Measurements from ENCODE around the gene STAM2.

STAM2 gene

DNA sequence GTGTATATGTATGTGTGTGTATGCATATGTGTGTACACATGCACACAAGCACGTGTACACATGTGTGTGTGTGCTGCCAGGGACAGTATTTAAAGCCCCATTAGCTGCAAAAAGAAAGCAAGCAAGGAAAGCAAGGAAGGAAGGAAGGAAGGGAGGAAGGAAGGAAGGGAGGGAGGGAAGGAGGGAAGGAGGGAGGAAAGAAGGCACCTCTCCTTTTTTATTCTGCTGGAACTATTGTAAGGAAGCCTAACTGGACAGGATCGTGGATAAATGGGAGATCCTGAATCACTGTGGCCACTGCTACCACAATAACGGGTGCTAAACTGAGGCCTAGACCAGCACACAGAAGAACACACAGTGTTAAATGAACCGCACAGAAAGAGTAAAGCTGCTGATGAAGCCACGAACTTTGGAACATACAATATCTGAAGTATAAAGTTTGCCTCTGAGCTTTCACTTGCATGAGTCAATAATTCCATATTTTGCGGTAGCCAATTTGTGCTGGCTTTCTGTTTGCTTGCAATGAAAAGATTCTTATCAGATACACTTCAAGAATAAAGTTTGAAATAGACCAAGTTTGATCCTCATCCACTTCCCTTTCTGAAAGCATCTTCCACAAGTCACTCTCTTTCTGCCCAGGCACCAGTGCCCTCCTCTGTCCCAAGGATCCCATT is 92.2 kb downstream of the STAM2 start:
- Histone ChIP-seq H3K4me3 (replicated peaks; ENCODE audit: insufficient read depth, low read length) (no peak overlapping the region), H3K27me3 (ENCODE audit: insufficient read depth, poor library complexity, severe bottlenecking) (no peaks in the 10 kb centered on the region), H3K27ac (replicated peaks) (no peak overlapping the region)
- TF ChIP-seq POLR2AphosphoS5 (IDR thresholded peaks at IDR 0.05; ENCODE audit: low read depth): no peak
- TF ChIP-seq GABPA (IDR thresholded peaks at IDR 0.05; ENCODE audit: low read depth): no peak
- TF ChIP-seq REST (IDR thresholded peaks at IDR 0.05; ENCODE audit: insufficient replicate concordance, low read depth): no peak
- TF ChIP-seq SPI1 (IDR thresholded peaks at IDR 0.05; ENCODE audit: borderline replicate concordance, low read depth): no peak
- TF ChIP-seq, protein P1, sequence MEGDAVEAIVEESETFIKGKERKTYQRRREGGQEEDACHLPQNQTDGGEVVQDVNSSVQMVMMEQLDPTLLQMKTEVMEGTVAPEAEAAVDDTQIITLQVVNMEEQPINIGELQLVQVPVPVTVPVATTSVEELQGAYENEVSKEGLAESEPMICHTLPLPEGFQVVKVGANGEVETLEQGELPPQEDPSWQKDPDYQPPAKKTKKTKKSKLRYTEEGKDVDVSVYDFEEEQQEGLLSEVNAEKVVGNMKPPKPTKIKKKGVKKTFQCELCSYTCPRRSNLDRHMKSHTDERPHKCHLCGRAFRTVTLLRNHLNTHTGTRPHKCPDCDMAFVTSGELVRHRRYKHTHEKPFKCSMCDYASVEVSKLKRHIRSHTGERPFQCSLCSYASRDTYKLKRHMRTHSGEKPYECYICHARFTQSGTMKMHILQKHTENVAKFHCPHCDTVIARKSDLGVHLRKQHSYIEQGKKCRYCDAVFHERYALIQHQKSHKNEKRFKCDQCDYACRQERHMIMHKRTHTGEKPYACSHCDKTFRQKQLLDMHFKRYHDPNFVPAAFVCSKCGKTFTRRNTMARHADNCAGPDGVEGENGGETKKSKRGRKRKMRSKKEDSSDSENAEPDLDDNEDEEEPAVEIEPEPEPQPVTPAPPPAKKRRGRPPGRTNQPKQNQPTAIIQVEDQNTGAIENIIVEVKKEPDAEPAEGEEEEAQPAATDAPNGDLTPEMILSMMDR (IDR thresholded peaks at IDR 0.05; ENCODE audit: insufficient read depth, low read length): no peak
- no peak for DNase-seq (ENCODE audit: low read depth in 1 of 2, low spot score in 1 of 2)

DNA sequence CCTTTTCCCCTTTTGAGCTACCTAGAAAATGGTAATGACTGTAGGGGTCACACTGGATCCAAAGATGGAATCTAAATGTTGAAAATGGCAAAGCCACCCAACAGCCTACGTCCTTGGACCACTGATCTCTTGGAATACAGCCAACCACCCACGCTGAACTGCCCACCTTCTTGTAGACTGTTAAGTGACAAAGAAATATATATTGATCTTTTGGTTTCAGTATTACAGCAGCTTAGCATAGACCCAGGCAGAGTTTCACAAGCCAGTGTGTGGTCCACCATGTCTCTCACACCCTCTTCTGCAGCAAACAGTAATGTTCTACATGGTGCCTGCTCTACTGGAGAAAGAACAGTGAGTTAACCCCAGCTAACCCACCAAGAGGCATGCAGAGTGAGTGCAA is 96.9 kb downstream of the STAM2 start:
- TF ChIP-seq POLR2AphosphoS5 (IDR thresholded peaks at IDR 0.05; ENCODE audit: low read depth): no peak
- TF ChIP-seq, protein P1 (IDR thresholded peaks at IDR 0.05; ENCODE audit: insufficient read depth, low read length): no peak
- no peaks in the 10 kb centered on the region for H3K27me3 ChIP-seq (ENCODE audit: insufficient read depth, poor library complexity, severe bottlenecking)
- DNase-seq (ENCODE audit: low read depth in 1 of 2, low spot score in 1 of 2): no peak
- no peak overlapping the region for H3K4me3 ChIP-seq (replicated peaks; ENCODE audit: insufficient read depth, low read length)
- no peak overlapping the region for H3K27ac ChIP-seq (replicated peaks)

DNA sequence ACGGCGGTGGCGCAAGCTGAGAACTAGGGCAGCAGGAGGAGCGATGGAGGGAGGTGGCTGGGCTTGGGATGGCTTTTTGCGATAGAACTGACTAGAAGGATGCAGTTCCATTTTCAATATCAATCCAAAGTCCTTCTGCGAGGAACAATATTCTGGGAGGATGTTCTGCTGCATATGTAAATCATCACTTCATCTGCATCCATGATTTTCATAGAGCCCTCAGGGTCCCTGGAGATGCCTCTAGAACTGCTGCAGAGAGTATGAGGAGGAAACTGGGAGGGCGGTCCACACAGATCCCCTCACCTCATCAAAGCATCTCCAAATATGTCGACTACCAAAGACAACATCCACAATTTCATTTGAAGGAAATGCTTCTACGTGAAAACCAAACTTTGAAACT is 97.5 kb downstream of the STAM2 start:
- no peak overlapping the region for H3K27ac ChIP-seq (replicated peaks)
- H3K27me3 ChIP-seq (ENCODE audit: insufficient read depth, poor library complexity, severe bottlenecking): no peaks in the 10 kb centered on the region
- DNase-seq (ENCODE audit: low read depth in 1 of 2, low spot score in 1 of 2): no peak
- no peak overlapping the region for H3K4me3 ChIP-seq (replicated peaks; ENCODE audit: insufficient read depth, low read length)
- TF ChIP-seq GABPA (IDR thresholded peaks at IDR 0.05; ENCODE audit: low read depth) (no peak), SPI1 (IDR thresholded peaks at IDR 0.05; ENCODE audit: borderline replicate concordance, low read depth) (no peak), REST (IDR thresholded peaks at IDR 0.05; ENCODE audit: insufficient replicate concordance, low read depth) (no peak), POLR2AphosphoS5 (IDR thresholded peaks at IDR 0.05; ENCODE audit: low read depth) (no peak)
- TF ChIP-seq, protein P1 (IDR thresholded peaks at IDR 0.05; ENCODE audit: insufficient read depth, low read length): no peak

Data from HL-60 (cell line).